GM21737 (cell line): ENCODE results near the gene LKAAEAR1.

Source experiments
- ATAC-seq: cut with Tn5 transposase; IDR thresholded peaks from one replicate; pipeline ENCODE4 v1.9.1; 2021; ENCODE audit warnings: mild to moderate bottlenecking, moderate library complexity; ENCODE audit not compliant: unreplicated experiment

Gene LKAAEAR1

GRCh38 chr20:64080013-64080812 lies 4.0 kb downstream of the LKAAEAR1 start, which contains the start of gene OPRL1:
Gene OPRL1, plus strand, starts transcription at chr20:64080082. Its CDS starts 12,639 bp downstream, at chr20:64092721.
- ATAC-seq = peak; percentile 2

GRCh38 chr20:64079273-64080012 lies 4.8 kb downstream of the LKAAEAR1 start, which contains the start of gene RGS19:
Gene RGS19, minus strand, starts transcription at chr20:64079518. Its CDS starts 2,632 bp downstream, at chr20:64076886.
- ATAC-seq = peak; percentile 37

DNA sequence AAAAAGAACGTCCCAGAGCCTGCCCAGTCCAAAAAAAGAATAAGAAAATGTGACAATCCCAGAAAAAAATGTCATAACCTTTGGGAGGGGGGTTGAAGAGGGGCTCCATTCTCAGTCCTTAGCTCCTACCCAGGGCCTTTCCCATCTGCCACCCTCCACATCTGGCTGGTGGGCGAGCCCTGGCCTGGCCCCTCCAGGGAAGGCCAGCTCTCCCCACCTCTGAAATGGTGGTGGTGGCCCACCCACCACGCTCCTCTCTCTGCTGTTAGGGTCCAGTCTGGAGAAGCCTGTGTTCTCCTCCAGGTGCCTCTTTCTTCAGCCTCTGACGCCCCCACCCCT lies 5.3 kb downstream of the LKAAEAR1 start:
- no peak for ATAC-seq

GRCh38 chr20:64077876-64078551 lies 6.2 kb downstream of the LKAAEAR1 start:
- no peak for ATAC-seq

- no peak for ATAC-seq
Observed at GRCh38 chr20:64077541-64077875, 6.7 kb downstream of the LKAAEAR1 start.

DNA sequence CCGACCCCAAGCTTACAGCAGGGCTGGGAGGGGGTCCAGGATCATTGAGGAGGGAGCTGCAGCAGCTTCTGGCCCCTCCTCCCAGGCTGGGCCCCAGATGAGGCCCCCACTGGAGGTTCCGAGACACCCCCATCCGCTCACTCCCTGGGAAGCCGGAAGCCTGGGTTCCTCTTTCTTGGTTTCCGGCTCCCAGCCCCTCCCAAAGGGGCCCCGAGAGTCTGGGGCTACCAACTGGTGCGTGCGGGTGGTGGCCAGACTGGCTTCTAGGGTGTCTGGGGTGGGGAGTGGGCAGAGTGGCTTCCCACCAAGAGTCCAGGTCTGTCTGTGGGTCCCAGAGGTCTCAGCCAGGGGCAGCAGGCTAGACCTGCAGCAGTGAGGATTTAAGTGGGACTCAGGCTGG lies 7.1 kb downstream of the LKAAEAR1 start:
- no peak for ATAC-seq

- ATAC-seq = no peak
Observed at GRCh38 chr20:64076061-64076997, 7.9 kb downstream of the LKAAEAR1 start.

- ATAC-seq = no peak
Observed at GRCh38 chr20:64075556-64075955, 8.6 kb downstream of the LKAAEAR1 start.

DNA sequence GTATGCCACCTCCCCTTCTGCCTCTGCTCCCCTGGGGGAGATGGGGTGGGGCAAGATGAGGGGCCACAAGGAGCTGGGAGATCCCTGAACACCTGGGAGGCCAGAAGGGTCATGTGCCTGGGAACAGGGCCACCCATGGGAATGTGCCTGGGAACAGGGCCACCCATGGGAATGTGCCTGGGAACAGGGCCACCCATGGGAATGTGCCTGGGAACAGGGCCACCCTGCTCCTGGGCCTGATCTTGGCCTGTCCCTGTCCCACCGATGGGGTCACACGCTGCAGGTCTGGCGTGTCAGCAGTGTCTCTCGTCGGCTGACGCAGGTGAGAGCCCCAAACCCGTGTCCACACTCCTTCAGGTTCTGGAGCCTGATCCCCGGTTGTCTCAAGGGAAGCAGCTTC lies 9.2 kb downstream of the LKAAEAR1 start:
- no peak for ATAC-seq

DNA sequence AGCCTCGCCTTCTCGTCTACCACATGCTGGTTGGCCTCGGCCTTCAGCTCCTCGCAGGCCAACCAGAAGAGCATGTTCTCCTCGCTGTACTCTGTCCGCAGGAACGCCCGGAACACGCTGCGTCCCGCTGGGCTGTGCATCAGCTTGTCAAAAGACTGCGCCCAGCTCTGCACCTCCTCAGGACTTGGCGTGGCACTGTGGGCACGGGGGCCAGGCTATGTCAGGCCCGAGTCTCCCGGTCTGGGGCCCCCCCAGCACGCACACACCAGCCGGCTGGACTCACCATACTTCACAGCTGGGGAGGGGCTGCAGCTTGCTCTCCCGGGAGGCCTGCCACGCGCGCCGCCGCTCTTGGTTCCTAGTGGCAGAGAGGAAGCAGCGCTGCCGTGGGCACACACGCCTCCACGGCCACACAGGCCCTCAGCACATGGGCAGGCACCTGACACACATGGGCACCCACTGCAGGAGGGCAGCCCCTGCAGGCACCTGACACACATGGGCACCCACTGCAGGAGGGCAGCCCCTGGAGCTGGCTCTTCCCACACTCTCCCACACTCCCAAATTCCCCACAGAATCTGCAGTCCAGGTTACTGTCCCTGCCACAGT lies 9.9 kb downstream of the LKAAEAR1 start:
- ATAC-seq = no peak

DNA sequence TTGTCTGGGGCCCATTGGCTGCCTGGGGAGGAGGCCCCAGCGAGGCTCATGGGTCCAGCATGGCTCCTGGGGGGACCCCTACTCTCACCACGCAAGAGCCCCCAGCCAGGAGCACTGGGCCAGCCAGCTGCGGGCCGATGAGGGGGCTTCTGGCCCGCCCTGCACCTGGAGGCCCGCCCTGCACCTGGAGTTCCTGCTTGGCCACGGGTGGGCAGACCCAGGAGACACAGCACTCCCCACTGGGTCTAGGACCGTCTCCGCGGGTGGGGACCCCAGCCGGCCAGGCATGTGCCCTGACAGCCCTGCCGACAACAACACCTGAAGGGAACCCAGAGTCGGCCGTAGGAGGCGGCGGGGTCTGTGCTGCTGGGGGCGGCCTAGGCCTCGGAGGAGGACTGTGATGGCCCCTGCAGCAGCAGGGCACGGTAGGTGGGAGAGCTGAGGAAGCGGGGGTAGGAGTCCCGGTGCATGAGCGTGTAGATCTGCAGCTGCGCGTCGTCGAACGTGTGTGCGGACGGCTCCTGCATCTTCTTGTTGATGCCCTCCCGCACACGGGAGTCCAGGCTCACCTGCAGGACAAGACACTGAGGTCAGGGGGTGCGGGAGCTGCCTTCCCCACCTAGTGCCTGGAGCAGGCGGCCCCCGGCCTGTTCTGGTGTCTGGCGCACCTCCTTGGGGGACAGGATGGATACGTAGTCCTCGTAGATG lies 10.6 kb downstream of the LKAAEAR1 start:
- ATAC-seq = no peak

DNA sequence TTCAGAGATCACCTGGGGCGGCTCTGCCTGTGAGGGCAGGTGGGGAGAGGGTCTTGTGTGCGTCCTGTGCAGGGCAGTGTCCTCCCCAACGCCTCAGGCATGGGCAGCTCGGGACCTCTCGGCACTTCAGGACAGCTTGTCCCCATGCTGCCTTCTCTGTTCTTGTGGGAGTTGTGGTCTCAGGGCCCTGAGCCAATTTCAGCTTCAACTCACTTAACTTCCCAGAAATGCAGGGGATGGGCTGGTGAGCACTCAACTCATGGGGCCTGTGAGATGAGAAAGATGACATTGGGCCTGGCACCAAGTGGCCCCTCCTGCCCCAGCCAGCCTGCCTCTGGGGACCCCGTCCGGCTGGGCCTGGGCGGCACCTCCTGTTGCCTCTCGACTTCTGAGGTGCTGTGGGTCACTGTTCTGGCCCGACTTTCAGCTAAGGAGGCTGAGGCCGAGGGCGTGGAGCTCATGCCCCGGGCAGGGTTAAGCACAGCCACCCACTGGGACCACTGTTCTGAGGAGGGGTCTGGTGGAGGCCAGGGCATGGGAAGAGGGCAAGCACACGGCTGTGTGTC lies 11.6 kb downstream of the LKAAEAR1 start:
- ATAC-seq = no peak

DNA sequence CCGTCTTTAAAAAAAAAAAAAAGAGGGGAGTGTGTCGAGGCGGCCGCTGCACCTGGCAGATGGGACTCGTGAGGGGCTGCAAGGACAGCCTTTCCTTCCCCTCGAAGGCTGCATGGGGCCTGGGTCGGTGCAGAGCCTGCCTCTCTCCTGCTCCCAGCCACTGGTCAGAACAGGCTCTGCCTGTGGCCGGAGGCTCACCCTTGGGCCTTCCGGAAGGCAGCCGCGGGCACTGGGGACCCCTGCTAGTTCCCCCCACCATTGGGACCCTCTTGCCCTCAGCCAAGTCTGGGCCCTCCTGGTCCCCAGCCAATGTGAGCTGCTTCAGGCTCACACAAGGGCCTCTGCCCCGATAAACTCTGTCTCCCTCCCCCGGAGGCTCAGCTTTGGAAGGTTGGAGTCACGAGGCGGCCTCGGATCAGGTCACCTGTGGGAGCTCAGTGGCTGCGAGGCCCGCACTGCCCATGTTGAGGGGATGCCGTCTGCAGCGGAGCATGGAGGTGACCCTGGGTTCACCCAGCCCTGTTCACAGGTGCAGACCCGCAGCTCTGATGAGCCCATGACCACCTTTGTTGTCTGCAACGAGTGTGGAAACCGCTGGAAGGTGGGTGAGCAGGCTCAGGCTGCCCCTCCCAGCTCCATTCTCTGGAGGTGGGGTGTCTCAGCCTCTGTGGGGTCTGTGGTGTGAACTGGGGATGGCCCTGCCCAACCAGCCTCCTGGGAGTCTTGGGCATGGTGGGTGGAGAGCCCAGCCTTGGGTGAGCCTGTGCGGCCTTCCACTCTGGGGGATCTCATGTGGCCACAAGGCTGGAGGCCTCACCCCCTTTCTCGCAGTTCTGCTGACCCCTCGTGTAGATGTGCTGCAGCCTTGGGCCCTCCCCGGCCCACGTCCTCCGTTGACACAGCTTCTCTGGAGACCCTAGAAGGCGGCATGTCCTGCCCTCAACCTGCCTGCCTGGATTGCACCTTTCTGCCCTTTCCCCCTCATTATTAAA lies 12.6 kb downstream of the LKAAEAR1 start:
- ATAC-seq = no peak

GRCh38 chr20:64070244-64070993 lies 13.8 kb downstream of the LKAAEAR1 start:
- no peak for ATAC-seq

DNA sequence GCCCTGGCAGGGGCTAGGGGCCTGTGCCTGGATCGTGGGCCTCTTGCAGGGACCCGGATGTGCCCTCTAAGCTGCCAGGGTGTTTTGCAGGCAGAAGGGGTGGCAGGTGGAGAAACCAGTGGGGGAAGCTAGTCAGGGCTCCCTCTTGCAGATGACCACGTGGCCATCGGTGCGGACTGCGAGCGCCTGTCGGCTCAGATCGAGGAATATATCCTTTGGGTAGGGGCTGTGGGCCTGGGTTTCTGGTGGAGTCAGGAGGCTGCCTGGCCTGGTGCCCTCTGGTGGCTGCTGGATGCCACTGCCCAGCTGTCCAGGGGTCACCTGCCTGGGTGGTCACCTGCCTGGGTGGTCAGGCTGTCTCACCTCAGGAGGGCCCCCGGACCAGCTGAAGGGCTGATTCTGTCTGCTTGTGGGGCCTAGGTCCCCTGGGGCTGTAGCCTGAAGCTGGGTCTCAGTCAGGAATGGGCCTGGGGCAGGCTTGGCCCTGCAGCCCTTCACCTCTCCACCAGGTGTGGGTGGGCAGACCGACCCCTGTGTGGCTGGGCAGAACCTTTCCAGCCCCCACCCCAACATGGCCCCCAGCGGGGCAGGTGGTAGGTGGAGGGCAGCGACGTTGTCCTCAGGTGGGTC lies 14.5 kb downstream of the LKAAEAR1 start:
- no peak for ATAC-seq

DNA sequence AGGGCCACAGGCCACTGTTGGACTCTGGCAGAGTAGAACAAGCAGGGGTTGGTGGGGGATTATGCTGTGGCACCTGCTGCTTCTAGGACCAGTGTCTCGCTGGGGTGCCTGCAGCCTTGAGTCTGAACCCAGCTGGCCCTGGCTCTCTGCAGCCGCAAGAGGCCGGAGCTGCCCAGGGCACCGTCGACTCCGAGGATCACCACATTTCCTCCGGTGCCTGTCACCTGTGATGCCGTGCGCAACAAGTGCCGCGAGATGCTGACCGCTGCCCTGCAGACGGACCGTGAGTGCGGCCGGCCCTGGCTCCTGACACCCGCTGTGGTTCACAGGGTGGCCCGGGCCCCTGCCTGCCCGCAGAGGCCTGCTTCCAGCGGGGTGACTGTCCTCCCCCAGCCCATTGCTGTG lies 15.0 kb downstream of the LKAAEAR1 start:
- no peak for ATAC-seq
